A673 (cell line): Measurements from ENCODE around the gene CALR3. TPM values are rescaled to one million over a fixed set of nuclear protein-coding genes. Genes with fewer than 3 reads are reported as not detected.

Source experiments
- BruUV-seq: library from RNA; stranded (reverse); fragments of 400-500 nt; replicated peaks from 2 replicates; lab custom pipeline; 2021; lab: Mats Ljungman, UMichigan
- CTCF ChIA-PET: fragments of 300-600 bp; sonication (Branson Sonifier 250); formaldehyde crosslinking; loops from one replicate; lab custom pipeline; 2022; ENCODE audit warnings: antibody characterized with exemption; lab: Charles Lee
- POLR2A ChIA-PET: fragments of 300-600 bp; sonication (Branson Sonifier 250); formaldehyde crosslinking; loops from one replicate; lab custom pipeline; 2022; ENCODE audit warnings: antibody characterized with exemption; ENCODE audit not compliant: low non-redundant PET; lab: Charles Lee
- DNase-seq: peaks from one replicate; pipeline ENCODE4 v3.0.0-alpha.2; 2015; ENCODE audit warnings: low spot score
- H3K27ac ChIP-seq: fragments of 200-600 bp; sonication (generic); 2 replicates; pipeline ENCODE4 v1.5.1; 2016; ENCODE audit warnings: mixed run types, low read depth, mild to moderate bottlenecking, mixed read lengths, antibody characterized with exemption, low read length; ENCODE audit not compliant: poor library complexity, severe bottlenecking
- H3K27me3 ChIP-seq: fragments of 200-600 bp; sonication (generic); replicated peaks from 2 replicates; pipeline ENCODE4 v1.6.1; 2017; ENCODE audit warnings: mixed run types, low read depth, mild to moderate bottlenecking, mixed read lengths, antibody characterized with exemption, low read length; ENCODE audit not compliant: insufficient read depth, poor library complexity
- H3K36me3 ChIP-seq: fragments of 200-600 bp; sonication (generic); 2 replicates; pipeline ENCODE4 v1.6.1; 2016; ENCODE audit warnings: mixed run types, mild to moderate bottlenecking, mixed read lengths, antibody characterized with exemption, low read length; ENCODE audit not compliant: insufficient read depth, poor library complexity, severe bottlenecking
- H3K4me1 ChIP-seq: fragments of 200-600 bp; sonication (generic); 2 replicates; pipeline ENCODE4 v1.6.1; 2017; ENCODE audit warnings: mixed run types, mild to moderate bottlenecking, mixed read lengths, antibody characterized with exemption, low read length; ENCODE audit not compliant: insufficient read depth, poor library complexity, severe bottlenecking
- H3K4me3 ChIP-seq: fragments of 200-600 bp; sonication (generic); 2 replicates; pipeline ENCODE4 v1.5.1; 2016; ENCODE audit warnings: low read depth, mixed run types, mild to moderate bottlenecking, mixed read lengths, low read length; ENCODE audit not compliant: poor library complexity, severe bottlenecking
- H3K9me3 ChIP-seq: fragments of 200-600 bp; sonication (generic); 2 replicates; pipeline ENCODE4 v1.6.1; 2016; ENCODE audit warnings: mixed run types, low read depth, mild to moderate bottlenecking, mixed read lengths, antibody characterized with exemption, low read length; ENCODE audit not compliant: poor library complexity, severe bottlenecking
- EZH2 ChIP-seq: fragments of 200-600 bp; sonication (generic); IDR thresholded peaks from 2 replicates; pipeline ENCODE4 v1.6.1; 2017; ENCODE audit warnings: borderline replicate concordance, low read depth, mild to moderate bottlenecking, mixed read lengths, antibody characterized with exemption, low read length; ENCODE audit not compliant: poor library complexity, severe bottlenecking
- intact Hi-C: fragments of 100-400 bp; cut with micrococcal nuclease; formaldehyde crosslinking; loops from one replicate; pipeline ENCODE4 v1.10.0; 2022; ENCODE audit not compliant: unreplicated experiment
- total RNA-seq: library from RNA; stranded (reverse); gene quantifications from 2 replicates; pipeline ENCODE4 v1.2.3, GENCODE V29; 2021
- TF ChIP-seq, protein P1 (sequence below): fragments of 300-800, 200-600 bp; sonication (generic); conservative IDR thresholded peaks from 2 replicates; pipeline ENCODE4 v1.5.1; 2017; ENCODE audit warnings: low read depth, mild to moderate bottlenecking, antibody characterized with exemption, low read length, moderate library complexity, mixed read lengths

The CALR3 gene
- total RNA-seq, 1 experiment from 2014 or later: not detected

DNA sequence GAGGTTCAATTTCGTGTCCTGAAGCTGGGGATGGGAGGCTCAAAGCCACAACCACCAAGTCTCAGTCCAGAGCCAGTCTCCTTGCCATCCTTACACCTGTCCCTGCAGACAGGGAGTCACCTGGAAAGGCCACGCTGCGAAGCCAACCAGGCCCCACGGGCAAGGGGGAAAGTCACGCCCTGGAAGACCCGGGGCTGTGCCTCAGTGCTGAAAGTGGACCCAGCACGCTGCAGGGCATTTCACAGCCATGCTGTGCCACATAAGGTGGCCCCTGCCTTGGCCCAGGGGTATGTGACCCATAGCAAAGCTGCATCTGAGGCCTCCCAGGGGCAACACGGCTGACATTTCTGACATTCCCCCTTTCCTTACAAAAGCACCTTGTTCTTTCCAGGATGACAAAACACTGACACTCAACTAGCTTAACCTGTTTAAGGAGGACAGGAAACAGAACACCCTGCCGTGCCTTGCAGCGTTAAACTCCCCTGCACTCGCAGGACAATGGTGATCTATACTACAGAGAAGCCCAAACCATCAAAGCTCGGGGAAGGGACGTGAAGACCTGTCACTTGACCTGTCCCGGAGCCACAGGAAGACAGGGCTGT is 31.5 kb upstream of the CALR3 start:
- H3K4me3 ChIP-seq: no peak overlapping the region
- H3K27ac ChIP-seq: no peak overlapping the region
- no TSS peak for BruUV-seq

DNA sequence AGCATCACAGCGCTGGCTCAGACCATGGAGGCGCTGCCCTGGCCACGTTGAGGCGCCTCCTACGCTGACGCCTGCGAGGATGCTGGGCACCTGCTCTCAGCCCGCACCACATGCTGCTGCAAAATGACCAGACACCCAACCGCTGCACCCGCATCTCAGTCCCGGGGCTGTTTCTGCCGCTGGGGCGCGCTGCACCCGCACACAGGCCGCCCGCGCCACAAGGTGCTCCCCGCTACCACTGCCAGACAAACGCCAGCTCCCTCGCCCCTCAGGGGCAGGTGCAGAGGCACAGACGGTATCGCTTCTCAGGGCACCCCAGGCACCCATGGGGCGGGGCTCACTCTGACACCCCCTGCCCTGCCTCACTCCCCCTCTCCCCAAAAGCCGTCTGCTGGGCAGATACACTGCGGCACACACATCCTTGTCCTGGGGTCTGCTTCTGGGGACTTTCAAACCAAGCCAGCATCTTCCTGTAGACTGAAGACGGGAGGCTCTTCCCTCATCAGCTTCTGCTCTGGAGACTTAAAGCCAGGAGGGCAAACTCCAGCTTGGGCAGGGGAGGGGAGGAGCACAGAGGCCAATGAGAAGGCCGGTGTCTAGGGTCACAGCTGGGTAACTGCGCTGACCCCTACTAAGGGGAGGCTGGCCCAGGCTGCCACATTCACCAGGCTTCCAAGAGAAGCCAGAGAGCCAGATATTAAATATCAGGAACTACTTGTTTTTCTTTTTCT is 29.9 kb upstream of the CALR3 start:
- Histone ChIP-seq H3K27ac (no peak overlapping the region), H3K27me3 (no peaks in the 10 kb centered on the region), H3K9me3 (no peaks in the 10 kb centered on the region), H3K36me3 (peaks cover 95% of the 10 kb centered on the region), H3K4me1 (no peaks in the 10 kb centered on the region), H3K4me3 (no peak overlapping the region)
- CTCF ChIA-PET: no interaction called here
- intact Hi-C loops: no loop called here
- no TSS peak for BruUV-seq
- TF ChIP-seq, protein P1, sequence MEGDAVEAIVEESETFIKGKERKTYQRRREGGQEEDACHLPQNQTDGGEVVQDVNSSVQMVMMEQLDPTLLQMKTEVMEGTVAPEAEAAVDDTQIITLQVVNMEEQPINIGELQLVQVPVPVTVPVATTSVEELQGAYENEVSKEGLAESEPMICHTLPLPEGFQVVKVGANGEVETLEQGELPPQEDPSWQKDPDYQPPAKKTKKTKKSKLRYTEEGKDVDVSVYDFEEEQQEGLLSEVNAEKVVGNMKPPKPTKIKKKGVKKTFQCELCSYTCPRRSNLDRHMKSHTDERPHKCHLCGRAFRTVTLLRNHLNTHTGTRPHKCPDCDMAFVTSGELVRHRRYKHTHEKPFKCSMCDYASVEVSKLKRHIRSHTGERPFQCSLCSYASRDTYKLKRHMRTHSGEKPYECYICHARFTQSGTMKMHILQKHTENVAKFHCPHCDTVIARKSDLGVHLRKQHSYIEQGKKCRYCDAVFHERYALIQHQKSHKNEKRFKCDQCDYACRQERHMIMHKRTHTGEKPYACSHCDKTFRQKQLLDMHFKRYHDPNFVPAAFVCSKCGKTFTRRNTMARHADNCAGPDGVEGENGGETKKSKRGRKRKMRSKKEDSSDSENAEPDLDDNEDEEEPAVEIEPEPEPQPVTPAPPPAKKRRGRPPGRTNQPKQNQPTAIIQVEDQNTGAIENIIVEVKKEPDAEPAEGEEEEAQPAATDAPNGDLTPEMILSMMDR: no peak
- no peak for TF ChIP-seq EZH2
- POLR2A ChIA-PET: no interaction called here
- DNase-seq: no peak

More for the DNA sequence above, 31.5 kb upstream of the CALR3 start:
- CTCF ChIA-PET: no interaction called here
- H3K4me1 ChIP-seq: no peaks in the 10 kb centered on the region
- H3K9me3 ChIP-seq: no peaks in the 10 kb centered on the region
- intact Hi-C loops: no loop called here
- H3K27me3 ChIP-seq: no peaks in the 10 kb centered on the region
- no peak for TF ChIP-seq EZH2
- TF ChIP-seq, protein P1: no peak
- DNase-seq: no peak
- POLR2A ChIA-PET: no interaction called here
- peaks cover 98% of the 10 kb centered on the region for H3K36me3 ChIP-seq

DNA sequence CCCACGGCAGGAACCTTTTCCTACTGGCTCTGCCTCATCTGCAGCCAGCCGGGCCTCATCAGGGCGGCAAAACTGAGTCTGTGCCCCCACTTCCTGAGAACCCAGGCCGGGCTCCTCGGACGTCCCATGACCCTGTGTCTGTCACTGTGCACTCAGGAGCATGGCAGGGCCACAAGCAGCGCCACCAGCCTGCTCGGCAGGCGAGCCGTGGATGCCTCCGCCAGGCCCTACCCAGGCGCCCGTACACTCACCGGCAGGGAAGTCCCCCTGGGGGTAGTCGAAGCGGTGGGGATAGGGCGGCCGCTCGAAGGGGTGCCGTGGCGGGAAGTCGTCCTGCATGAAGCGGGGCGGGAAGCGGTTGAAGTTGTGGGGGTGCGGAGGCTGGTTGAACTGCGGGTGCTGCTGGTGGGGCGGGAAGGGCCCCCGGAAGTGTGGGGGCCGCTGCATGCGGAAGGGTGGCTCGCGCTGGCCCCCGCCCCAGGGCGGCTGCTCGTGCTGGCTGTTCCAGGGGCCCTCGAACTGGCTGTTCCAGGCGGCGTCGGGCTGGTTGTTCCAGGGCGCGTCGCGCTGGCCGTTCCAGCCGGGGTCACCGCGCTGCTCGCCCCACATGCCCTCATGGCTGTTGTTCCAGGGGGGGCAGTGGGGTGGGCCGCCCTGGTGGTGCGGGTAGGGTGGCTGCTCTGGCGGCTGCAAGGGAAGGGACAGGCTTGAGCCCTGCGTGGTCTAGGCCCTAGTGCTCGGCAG is 29.2 kb upstream of the CALR3 start:
- ChIA-PET CTCF (no interaction called here), POLR2A (no interaction called here)
- no peaks in the 10 kb centered on the region for H3K27me3 ChIP-seq
- no peaks in the 10 kb centered on the region for H3K9me3 ChIP-seq
- H3K36me3 ChIP-seq: peaks cover 95% of the 10 kb centered on the region
- H3K4me1 ChIP-seq: no peaks in the 10 kb centered on the region
- intact Hi-C loops: no loop called here
- no peak for TF ChIP-seq EZH2
- TF ChIP-seq, protein P1: no peak
- no peak for DNase-seq
- H3K27ac ChIP-seq: no peak overlapping the region
- no peak overlapping the region for H3K4me3 ChIP-seq
- no TSS peak for BruUV-seq
